HG03103 (cell line): ENCODE measurements around the gene CDR2L.

ENCODE experiments used
- ATAC-seq: cut with Tn5 transposase; IDR thresholded peaks from one replicate; pipeline ENCODE4 v1.9.1; 2021; ENCODE audit warnings: low read depth; ENCODE audit not compliant: unreplicated experiment

Gene CDR2L

DNA sequence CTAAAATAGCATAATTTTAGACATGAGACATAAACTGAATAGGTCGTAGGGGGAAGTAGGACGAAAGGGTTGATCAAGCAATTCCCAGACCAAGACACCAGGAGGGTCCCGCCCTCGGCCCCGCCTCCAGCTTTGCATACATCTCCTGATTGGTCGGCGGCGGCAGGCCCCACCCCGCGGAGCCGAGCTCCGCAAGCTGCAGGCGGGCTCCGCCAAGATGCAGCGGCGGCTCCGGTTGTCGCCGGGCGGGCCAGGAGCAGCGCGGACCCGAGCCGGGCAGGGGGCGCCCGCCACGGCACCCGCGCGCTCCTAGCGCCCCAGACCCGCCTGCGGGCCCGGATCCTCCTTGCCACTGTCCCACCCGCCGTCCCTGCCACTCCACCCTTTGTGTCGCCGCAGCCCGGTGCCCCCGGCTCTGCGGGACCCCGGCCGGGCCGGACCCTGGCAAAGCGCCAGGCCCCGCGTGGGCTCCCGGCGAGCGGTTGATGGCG lies at the start of gene CDR2L:
Gene CDR2L (plus strand): TSS at position 215 of the 491 bp plus-strand sequence. CDS start 412 bp downstream, outside the sequence.
- ATAC-seq: peak; percentile 95

GRCh38 chr17:74938194-74938950 lies 49.1 kb upstream of the CDR2L start:
- ATAC-seq: no peak

GRCh38 chr17:74939534-74939933 lies 47.9 kb upstream of the CDR2L start:
- no peak for ATAC-seq

DNA sequence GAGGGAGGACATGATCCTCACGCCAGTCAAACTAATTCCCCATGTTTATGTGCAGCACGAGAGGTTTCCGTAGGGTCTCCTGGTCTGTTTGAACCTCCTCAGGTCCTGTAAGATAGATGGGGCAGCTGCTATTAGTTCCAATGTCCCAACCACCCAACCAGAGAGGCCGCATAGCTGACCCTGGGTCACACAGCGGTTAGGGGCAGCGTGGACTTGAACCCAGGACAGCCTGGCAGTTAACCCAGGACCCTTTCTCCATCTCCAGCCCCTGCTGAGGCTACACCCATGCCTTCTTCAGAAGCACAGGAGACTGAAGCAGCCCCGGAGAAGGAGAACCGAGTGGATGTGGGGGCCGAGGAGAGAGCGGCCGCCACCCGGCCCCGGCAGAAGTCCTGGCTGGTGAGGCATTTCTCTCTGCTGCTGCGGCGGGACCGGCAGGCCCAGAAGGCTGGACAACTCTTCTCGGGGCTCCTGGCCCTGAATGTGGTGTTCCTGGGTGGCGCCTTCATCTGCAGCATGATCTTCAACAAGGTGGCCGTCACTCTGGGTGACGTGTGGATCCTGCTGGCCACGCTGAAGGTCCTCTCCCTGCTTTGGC lies 46.2 kb upstream of the CDR2L start:
- ATAC-seq: no peak

DNA sequence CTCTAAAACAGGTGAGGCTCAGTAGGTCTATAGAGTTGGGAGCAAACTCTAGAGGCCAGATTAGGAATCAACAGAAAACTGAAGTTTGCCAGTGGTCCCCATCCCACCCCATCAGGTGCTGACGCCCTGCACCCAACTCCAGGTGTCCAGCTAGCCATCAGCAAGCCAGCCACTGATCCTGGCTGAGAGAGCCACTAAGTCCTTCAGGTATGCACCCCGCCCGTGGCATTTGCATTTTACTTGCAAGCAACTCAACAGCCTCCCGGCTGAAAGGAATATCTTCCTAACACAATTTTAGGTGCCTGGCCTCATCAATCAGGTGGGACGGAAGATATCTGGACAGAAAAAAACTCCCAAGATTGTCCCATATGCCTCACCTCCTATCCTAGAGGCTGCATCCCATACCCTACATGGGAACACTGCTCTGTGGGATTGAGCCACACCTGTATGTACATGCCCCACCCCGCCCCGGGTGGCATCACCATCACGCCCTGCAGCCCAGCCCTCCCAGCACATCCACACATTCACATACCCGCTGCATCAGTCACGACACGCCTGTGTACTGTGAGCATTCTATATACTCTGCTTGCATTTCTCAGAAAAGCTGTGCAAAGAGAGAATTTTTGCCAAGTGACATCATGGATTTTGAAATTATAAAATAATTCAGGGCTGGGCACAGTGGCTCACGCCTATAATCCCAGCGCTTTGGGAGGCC lies 43.5 kb upstream of the CDR2L start:
- no peak for ATAC-seq

- ATAC-seq: no peak
Observed at GRCh38 chr17:74945543-74945942, 41.9 kb upstream of the CDR2L start.

GRCh38 chr17:74946641-74947040 lies 40.8 kb upstream of the CDR2L start:
- ATAC-seq: no peak

GRCh38 chr17:74947041-74947754 lies 40.2 kb upstream of the CDR2L start:
- no peak for ATAC-seq

GRCh38 chr17:74949455-74950115 lies 37.8 kb upstream of the CDR2L start:
- ATAC-seq: no peak

GRCh38 chr17:74950207-74950606 lies 37.2 kb upstream of the CDR2L start:
- ATAC-seq: no peak

DNA sequence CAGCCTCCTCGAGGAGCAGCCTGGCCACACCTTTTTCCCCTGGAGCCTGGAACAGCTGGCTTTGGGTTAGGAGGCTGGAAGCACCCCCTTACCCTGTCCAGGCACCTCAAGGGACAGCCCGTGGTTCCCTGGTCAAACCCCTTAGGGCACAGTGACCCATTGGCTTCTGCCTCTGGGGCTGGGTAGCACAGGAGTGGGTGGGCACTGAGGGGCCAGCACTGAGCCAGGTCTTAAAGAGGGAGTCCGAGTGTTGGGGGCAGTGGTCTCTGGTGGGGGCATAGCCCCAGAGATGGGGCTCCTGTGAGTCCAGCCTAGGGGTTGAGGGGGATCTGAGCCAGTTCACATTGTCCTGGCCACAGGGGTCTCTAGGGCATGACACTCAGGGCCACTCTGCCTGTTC lies 36.4 kb upstream of the CDR2L start:
- ATAC-seq: no peak

- no peak for ATAC-seq
Observed at GRCh38 chr17:74951680-74952421, 35.6 kb upstream of the CDR2L start.

GRCh38 chr17:74952431-74953133 lies 34.9 kb upstream of the CDR2L start:
- ATAC-seq: no peak

DNA sequence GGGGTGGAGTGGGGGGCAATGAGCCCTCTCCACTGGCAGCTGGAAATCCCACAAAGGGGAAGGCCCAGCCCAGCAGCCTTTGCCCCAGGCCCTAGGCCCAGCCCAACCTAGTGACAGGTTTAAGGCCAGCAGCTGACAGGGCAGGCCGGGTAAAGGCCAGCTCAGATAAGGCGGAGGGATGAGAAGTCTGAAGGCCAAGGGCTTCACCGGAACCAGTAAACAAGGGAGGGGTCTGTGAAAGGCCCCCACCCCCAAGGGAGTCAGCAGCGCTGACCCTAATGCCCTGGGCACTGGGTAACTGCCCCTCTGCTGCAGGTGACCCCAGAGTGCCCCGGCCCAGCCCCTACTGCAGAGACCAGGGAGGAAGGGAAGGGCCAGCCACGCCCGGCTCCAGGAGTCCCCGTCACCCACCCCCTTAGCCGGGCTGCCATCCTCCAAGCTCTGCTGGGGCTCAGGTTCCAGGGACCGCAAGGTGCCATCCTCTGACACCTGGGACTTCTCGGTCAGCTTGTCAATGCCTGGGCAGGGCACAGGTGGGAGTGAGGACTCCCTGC lies 34.2 kb upstream of the CDR2L start:
- ATAC-seq: no peak

- no peak for ATAC-seq
Observed at GRCh38 chr17:74954115-74954514, 33.3 kb upstream of the CDR2L start.

- no peak for ATAC-seq
Observed at GRCh38 chr17:74954665-74955421, 32.6 kb upstream of the CDR2L start.

DNA sequence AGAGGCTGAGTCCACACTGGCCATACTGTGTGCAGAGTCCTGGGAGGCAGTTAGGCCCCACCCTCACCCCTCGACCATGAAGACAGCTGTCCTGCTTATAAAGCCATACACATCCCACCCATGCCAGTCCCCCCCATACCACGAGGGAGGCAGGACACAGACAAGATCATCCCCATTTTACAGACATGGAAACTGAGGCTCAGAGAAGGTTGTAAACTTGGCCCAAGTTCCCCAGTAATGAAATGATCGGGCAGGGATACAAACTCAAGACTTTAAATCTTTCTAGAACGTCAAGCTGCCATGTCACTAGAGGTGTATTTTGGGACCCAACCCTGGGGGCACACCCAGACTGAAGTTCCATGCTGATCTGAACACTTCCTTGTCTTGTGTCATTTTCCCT lies 31.3 kb upstream of the CDR2L start:
- ATAC-seq: no peak
